K562 (cell line): ENCODE results near the gene SPDYE4.

Source experiments
- CEBPZ ChIP-seq: fragments of 150-350 bp; IDR thresholded peaks from 2 replicates; pipeline ENCODE4 v1.6.1; 2014; ENCODE audit warnings: low read depth, mild to moderate bottlenecking, low read length, borderline replicate concordance
- ESRRA ChIP-seq: fragments of 450-650 bp; IDR thresholded peaks from 2 replicates; pipeline ENCODE4 v1.6.1; 2014; ENCODE audit warnings: low read depth, mild to moderate bottlenecking, moderate library complexity, borderline replicate concordance
- ETV6 ChIP-seq, 3 experiments: fragments of 150-350 bp in 1 of 3; sonication (generic) in 1 of 3; formaldehyde crosslinking in 1 of 3; IDR thresholded peaks; 2 replicates each; pipeline versions ENCODE4 v1.6.1 to v1.8.0; 2014 to 2022; ENCODE audit warnings: borderline replicate concordance in 2 of 3, low read depth in 2 of 3, antibody characterized with exemption in 1 of 3, low read length in 1 of 3, mild to moderate bottlenecking in 1 of 3, missing genetic modification reagents in 1 of 3
- EZH2 ChIP-seq: IDR thresholded peaks from 2 replicates; pipeline ENCODE4 v1.6.1; 2012; ENCODE audit warnings: low read depth, mild to moderate bottlenecking, inconsistent platforms, low read length, borderline replicate concordance
- L3MBTL2 ChIP-seq: fragments of 450-650 bp; IDR thresholded peaks from 2 replicates; pipeline ENCODE4 v1.6.1; 2016; ENCODE audit warnings: mild to moderate bottlenecking, moderate library complexity
- LEF1 ChIP-seq: fragments of 450-650 bp; IDR thresholded peaks from 2 replicates; pipeline ENCODE4 v1.6.1; 2016; ENCODE audit warnings: mild to moderate bottlenecking
- MYC ChIP-seq, 2 experiments: fragments of 250-450 bp in 1 of 2; sonication (Bioruptor Pico) in 1 of 2; IDR thresholded peaks; 2 replicates each; pipeline versions ENCODE4 v1.5.1 to v1.6.1; 2012 to 2021; ENCODE audit warnings: low read depth in 2 of 2, borderline replicate concordance in 1 of 2, improper control_type of control experiment in 1 of 2, low read length in 1 of 2, mild to moderate bottlenecking in 1 of 2, moderate library complexity in 1 of 2
- SOX6 ChIP-seq: fragments of 450-650 bp; IDR thresholded peaks from 2 replicates; pipeline ENCODE4 v1.6.1; 2014; ENCODE audit warnings: mild to moderate bottlenecking
- STAG1 ChIP-seq: sonication (generic); formaldehyde crosslinking; IDR thresholded peaks from 2 replicates; pipeline ENCODE4 v1.5.0; 2020; ENCODE audit warnings: missing genetic modification reagents, borderline replicate concordance
- TAF1 ChIP-seq: IDR thresholded peaks from 2 replicates; pipeline ENCODE4 v1.6.1; 2011; ENCODE audit warnings: mild to moderate bottlenecking, low read length, moderate library complexity; ENCODE audit not compliant: insufficient read depth, control insufficient read depth, severe bottlenecking; ENCODE audit errors: extremely low read depth
- ZNF217 ChIP-seq: sonication (generic); formaldehyde crosslinking; IDR thresholded peaks from 2 replicates; pipeline ENCODE4 v1.8.0; 2022; ENCODE audit warnings: mild to moderate bottlenecking, missing genetic modification reagents
- ZNF282 ChIP-seq: sonication (generic); formaldehyde crosslinking; IDR thresholded peaks from 2 replicates; pipeline ENCODE4 v1.8.1; 2023; ENCODE audit warnings: missing genetic modification reagents
- TF ChIP-seq, protein P1 (sequence below): fragments of 250-450 bp; sonication (Bioruptor Pico); IDR thresholded peaks from 2 replicates; pipeline ENCODE4 v1.4.0; 2020; ENCODE audit warnings: mild to moderate bottlenecking, moderate library complexity
- TF ChIP-seq, protein P2 (sequence below), 3 experiments: IDR thresholded peaks in 2 of 3; conservative IDR thresholded peaks in 1 of 3; 2 replicates each; pipeline ENCODE4 v1.5.1; 2011 to 2012; ENCODE audit warnings: low read length in 3 of 3, mild to moderate bottlenecking in 3 of 3, control low read depth in 2 of 3, improper control_type of control experiment in 1 of 3, inconsistent platforms in 1 of 3, low read depth in 1 of 3, mixed read lengths in 1 of 3, moderate library complexity in 1 of 3; ENCODE audit not compliant: insufficient read depth in 2 of 3

DNA sequence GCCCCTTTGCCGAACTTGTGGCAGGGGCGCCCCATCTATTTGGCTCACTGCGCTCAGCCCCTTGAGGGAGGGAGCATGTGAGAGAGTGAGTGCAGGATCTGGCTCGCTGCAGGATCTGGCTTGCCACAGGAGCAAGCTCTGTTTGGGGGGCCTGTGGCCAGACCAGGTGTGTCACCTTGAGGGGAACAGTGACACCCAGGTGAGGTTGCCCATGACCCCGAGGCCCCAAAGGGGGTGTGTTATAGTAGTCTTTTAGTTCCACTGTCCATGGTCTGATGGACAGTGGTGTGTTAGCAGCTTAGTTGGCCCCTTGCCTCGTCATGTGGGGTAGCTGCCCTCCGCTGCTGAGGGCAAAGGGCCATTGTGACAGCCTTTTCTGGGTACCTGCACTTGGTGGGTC, 55.3 kb downstream of the SPDYE4 start:
- TF ChIP-seq EZH2 (no peak), ETV6 (IDR thresholded peaks at IDR 0.05; ENCODE audit: borderline replicate concordance in 1 of 2, low read depth in 2 of 2, low read length in 1 of 2) (no peak), ETV6 (CRISPR knock-in tag; IDR thresholded peaks at IDR 0.05; ENCODE audit: borderline replicate concordance) (no peak), SOX6 (no peak), ZNF282 (CRISPR knock-in tag) (no peak), TAF1 (no peak), ESRRA (no peak), MYC (IDR thresholded peaks at IDR 0.05; ENCODE audit: low read depth, low read length) (no peak), MYC (CRISPR knock-in tag; IDR thresholded peaks at IDR 0.05; ENCODE audit: borderline replicate concordance, low read depth) (no peak), L3MBTL2 (no peak), CEBPZ (no peak), STAG1 (CRISPR knock-in tag) (no peak), ZNF217 (CRISPR knock-in tag) (no peak), LEF1 (no peak)
- TF ChIP-seq, protein P1, sequence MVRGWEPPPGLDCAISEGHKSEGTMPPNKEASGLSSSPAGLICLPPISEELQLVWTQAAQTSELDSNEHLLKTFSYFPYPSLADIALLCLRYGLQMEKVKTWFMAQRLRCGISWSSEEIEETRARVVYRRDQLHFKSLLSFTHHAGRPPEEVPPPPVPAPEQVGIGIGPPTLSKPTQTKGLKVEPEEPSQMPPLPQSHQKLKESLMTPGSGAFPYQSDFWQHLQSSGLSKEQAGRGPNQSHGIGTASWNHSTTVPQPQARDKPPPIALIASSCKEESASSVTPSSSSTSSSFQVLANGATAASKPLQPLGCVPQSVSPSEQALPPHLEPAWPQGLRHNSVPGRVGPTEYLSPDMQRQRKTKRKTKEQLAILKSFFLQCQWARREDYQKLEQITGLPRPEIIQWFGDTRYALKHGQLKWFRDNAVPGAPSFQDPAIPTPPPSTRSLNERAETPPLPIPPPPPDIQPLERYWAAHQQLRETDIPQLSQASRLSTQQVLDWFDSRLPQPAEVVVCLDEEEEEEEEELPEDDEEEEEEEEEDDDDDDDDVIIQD (CRISPR knock-in tag) = no peak
- TF ChIP-seq, protein P2, sequence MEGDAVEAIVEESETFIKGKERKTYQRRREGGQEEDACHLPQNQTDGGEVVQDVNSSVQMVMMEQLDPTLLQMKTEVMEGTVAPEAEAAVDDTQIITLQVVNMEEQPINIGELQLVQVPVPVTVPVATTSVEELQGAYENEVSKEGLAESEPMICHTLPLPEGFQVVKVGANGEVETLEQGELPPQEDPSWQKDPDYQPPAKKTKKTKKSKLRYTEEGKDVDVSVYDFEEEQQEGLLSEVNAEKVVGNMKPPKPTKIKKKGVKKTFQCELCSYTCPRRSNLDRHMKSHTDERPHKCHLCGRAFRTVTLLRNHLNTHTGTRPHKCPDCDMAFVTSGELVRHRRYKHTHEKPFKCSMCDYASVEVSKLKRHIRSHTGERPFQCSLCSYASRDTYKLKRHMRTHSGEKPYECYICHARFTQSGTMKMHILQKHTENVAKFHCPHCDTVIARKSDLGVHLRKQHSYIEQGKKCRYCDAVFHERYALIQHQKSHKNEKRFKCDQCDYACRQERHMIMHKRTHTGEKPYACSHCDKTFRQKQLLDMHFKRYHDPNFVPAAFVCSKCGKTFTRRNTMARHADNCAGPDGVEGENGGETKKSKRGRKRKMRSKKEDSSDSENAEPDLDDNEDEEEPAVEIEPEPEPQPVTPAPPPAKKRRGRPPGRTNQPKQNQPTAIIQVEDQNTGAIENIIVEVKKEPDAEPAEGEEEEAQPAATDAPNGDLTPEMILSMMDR (IDR thresholded peaks at IDR 0.05 in 2 of 3, conservative IDR thresholded peaks at IDR 0.05 in 1 of 3; ENCODE audit: insufficient read depth in 2 of 3, low read depth in 1 of 3, low read length in 3 of 3) = no peak
